ENCODE data around the gene NEDD9.

The NEDD9 gene

GRCh38 chr6:11162262-11162661 is 70.2 kb downstream of the NEDD9 start:
- Histone ChIP-seq H3K27me3 (ENCODE audit: insufficient read depth, poor library complexity, severe bottlenecking) (no peaks in the 10 kb centered on the region), H3K4me3 (replicated peaks; ENCODE audit: insufficient read depth, low read length) (no peak overlapping the region), H3K27ac (replicated peaks) (no peak overlapping the region)
- no peak for DNase-seq (ENCODE audit: low read depth in 1 of 2, low spot score in 1 of 2)
- TF ChIP-seq, protein P1, sequence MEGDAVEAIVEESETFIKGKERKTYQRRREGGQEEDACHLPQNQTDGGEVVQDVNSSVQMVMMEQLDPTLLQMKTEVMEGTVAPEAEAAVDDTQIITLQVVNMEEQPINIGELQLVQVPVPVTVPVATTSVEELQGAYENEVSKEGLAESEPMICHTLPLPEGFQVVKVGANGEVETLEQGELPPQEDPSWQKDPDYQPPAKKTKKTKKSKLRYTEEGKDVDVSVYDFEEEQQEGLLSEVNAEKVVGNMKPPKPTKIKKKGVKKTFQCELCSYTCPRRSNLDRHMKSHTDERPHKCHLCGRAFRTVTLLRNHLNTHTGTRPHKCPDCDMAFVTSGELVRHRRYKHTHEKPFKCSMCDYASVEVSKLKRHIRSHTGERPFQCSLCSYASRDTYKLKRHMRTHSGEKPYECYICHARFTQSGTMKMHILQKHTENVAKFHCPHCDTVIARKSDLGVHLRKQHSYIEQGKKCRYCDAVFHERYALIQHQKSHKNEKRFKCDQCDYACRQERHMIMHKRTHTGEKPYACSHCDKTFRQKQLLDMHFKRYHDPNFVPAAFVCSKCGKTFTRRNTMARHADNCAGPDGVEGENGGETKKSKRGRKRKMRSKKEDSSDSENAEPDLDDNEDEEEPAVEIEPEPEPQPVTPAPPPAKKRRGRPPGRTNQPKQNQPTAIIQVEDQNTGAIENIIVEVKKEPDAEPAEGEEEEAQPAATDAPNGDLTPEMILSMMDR (IDR thresholded peaks at IDR 0.05; ENCODE audit: insufficient read depth, low read length): no peak
- no peak for TF ChIP-seq REST (IDR thresholded peaks at IDR 0.05; ENCODE audit: insufficient replicate concordance, low read depth)
- no peak for TF ChIP-seq POLR2AphosphoS5 (IDR thresholded peaks at IDR 0.05; ENCODE audit: low read depth)
- TF ChIP-seq GABPA (IDR thresholded peaks at IDR 0.05; ENCODE audit: low read depth): no peak
- TF ChIP-seq SPI1 (IDR thresholded peaks at IDR 0.05; ENCODE audit: borderline replicate concordance, low read depth): no peak

DNA sequence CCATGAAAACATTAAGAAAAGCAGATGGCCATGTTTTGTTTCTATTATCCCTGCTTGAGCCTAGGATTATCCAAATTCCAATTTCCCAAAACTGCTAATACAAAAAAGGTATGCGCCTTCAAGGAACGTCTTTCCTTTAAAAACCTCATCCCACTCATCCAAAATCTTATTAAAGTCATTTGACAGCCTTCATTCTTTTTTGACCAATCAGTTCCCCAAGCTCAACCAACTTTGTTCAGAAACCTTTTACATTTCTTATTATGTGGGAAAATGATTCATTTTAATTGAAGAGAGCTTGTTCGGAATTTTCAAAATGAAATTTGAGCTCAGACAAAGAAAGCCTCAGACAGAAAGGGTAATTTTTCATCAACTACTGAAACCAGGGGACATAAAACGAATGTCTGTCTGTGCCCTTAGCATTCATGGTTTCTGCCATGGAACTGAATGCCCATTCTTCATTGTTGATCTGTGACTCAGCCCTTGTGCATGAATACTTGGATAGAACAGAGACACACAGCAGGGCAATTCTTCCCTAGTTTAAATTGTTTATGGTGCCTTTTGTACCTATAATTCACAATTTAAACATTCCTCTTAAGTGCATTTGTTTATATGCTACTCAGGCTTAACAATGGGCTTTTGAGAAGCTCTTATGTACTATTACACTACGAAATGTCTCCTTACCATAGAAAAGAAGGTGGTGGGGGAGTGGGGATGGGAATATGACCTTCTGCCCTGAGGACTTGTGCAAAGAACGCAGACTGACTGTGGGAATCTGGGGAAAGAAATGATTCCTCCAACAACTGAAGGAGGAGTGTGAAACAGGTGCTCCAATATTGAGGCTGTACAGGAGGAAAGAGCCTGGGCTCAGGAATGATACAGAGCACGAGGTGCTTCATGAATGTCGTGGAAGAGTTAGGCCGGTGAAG is 71.2 kb downstream of the NEDD9 start:
- no peak overlapping the region for H3K27ac ChIP-seq (replicated peaks)

More for the DNA sequence above, 71.2 kb downstream of the NEDD9 start:
- no peak for TF ChIP-seq GABPA (IDR thresholded peaks at IDR 0.05; ENCODE audit: low read depth)
- TF ChIP-seq, protein P1 (IDR thresholded peaks at IDR 0.05; ENCODE audit: insufficient read depth, low read length): no peak
- no peak for TF ChIP-seq SPI1 (IDR thresholded peaks at IDR 0.05; ENCODE audit: borderline replicate concordance, low read depth)
- no peak for TF ChIP-seq REST (IDR thresholded peaks at IDR 0.05; ENCODE audit: insufficient replicate concordance, low read depth)
- TF ChIP-seq POLR2AphosphoS5 (IDR thresholded peaks at IDR 0.05; ENCODE audit: low read depth): no peak
- H3K4me3 ChIP-seq (replicated peaks; ENCODE audit: insufficient read depth, low read length): no peak overlapping the region
- no peaks in the 10 kb centered on the region for H3K27me3 ChIP-seq (ENCODE audit: insufficient read depth, poor library complexity, severe bottlenecking)
- DNase-seq (ENCODE audit: low read depth in 1 of 2, low spot score in 1 of 2): no peak

Data from HL-60 (cell line).